Measurements from ENCODE around the gene MRTFB. TPM values are rescaled to one million over a fixed set of nuclear protein-coding genes. Genes with fewer than 3 reads are reported as not detected.

Gene MRTFB
- total and polyA plus RNA-seq, 2 of the 13 experiments (the other 11 are each of a cell fraction or from before 2014, with no cell fraction given), result 11.4 to 14.0 TPM

DNA sequence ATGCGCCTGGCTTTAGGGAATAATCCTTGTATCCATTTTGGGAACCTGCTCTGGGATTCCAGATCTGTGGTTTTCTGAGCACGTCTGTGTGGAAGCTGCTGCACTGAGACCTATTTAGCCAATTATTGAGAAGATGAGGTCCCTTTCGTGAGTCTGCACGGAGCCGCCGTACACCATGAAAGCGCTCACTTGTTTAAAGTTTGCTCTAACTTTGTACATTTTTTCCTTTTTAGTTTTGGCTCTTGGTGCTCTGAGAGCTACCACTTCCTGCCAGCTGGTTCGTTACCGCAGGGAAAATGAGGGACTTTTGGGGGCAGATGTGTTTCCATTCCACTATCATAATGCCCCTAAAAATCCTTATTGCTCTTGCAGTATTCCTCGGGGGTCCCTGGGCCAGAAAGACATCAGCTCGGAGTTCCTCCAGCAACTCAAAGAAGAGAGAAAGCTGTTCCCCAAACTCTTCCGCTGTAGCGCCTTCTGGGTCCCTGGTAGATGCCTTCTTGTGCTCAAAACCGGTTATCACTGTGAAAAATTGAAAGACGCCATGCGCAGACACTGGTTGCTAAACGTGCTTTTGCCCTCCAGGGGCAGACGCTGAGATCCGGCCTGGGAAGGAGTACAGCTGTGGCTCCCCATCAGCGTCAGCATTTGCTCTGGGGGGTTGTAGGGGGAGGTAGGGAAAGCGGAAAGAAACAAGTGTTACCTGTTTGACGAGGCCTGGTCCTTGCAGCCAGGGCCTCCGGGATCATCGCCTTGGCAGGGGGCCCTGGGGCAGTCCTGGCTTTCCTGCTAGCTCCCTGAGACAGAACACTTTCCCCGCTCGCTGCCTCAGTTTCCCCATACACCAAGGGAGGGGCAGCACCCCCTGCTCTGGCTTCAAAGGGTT lies 238.1 kb downstream of the MRTFB start (continued):
- TF ChIP-seq, protein P1, sequence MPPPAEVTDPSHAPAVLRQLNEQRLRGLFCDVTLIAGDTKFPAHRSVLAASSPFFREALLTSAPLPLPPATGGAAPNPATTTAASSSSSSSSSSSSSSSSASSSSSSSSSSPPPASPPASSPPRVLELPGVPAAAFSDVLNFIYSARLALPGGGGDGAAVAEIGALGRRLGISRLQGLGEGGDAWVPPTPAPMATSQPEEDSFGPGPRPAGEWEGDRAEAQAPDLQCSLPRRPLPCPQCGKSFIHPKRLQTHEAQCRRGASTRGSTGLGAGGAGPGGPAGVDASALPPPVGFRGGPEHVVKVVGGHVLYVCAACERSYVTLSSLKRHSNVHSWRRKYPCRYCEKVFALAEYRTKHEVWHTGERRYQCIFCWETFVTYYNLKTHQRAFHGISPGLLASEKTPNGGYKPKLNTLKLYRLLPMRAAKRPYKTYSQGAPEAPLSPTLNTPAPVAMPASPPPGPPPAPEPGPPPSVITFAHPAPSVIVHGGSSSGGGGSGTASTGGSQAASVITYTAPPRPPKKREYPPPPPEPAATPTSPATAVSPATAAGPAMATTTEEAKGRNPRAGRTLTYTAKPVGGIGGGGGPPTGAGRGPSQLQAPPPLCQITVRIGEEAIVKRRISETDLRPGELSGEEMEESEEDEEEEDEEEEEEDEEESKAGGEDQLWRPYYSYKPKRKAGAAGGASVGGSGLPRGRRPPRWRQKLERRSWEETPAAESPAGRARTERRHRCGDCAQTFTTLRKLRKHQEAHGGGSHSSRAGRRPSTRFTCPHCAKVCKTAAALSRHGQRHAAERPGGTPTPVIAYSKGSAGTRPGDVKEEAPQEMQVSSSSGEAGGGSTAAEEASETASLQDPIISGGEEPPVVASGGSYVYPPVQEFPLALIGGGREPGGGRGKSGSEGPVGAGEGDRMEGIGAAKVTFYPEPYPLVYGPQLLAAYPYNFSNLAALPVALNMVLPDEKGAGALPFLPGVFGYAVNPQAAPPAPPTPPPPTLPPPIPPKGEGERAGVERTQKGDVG (CRISPR knock-in tag; IDR thresholded peaks at IDR 0.05; ENCODE audit: borderline replicate concordance), result peak; percentile 53
- TF ChIP-seq AHR (CRISPR knock-in tag; IDR thresholded peaks at IDR 0.05) (no peak), ZNF713 (CRISPR knock-in tag; IDR thresholded peaks at IDR 0.05) (no peak), ZNF687 (CRISPR knock-in tag; IDR thresholded peaks at IDR 0.05) (peak; percentile 32; the same call in 1 of the 2 replicates), RORA (CRISPR knock-in tag; IDR thresholded peaks at IDR 0.05) (no peak), GABPA (IDR thresholded peaks at IDR 0.05; ENCODE audit: low read depth, low read length) (no peak), GABPA (CRISPR knock-in tag; IDR thresholded peaks at IDR 0.05; ENCODE audit: low read depth) (no peak), THAP7 (CRISPR knock-in tag; IDR thresholded peaks at IDR 0.05) (no peak), IRF1 (CRISPR knock-in tag; IDR thresholded peaks at IDR 0.05; ENCODE audit: low read depth) (no peak), FUBP1 (CRISPR knock-in tag; IDR thresholded peaks at IDR 0.05; ENCODE audit: borderline replicate concordance) (no peak), PCBP2 (optimal IDR thresholded peaks at IDR 0.05; ENCODE audit: low read depth, low read length, poor library complexity, severe bottlenecking) (no peak), POLR2AphosphoS2 (IDR thresholded peaks at IDR 0.05; ENCODE audit: low read depth, low read length) (no peak), ZNF160 (CRISPR knock-in tag; IDR thresholded peaks at IDR 0.05) (no peak), XRCC5 (optimal IDR thresholded peaks at IDR 0.05; ENCODE audit: low read length) (peak; percentile 8), NBN (conservative IDR thresholded peaks at IDR 0.05) (no peak), ZSCAN30 (CRISPR knock-in tag; IDR thresholded peaks at IDR 0.05) (no peak)
- TF ChIP-seq, protein P2, sequence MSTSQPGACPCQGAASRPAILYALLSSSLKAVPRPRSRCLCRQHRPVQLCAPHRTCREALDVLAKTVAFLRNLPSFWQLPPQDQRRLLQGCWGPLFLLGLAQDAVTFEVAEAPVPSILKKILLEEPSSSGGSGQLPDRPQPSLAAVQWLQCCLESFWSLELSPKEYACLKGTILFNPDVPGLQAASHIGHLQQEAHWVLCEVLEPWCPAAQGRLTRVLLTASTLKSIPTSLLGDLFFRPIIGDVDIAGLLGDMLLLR (CRISPR knock-in tag; IDR thresholded peaks at IDR 0.05), result no peak

All from HepG2 (cell line).